ENCODE measurements around the gene LPAR1.

LPAR1 gene

GRCh38 chr9:110952540-110952859, 85.8 kb downstream of the LPAR1 start:
- Histone ChIP-seq H3K4me3 (no peak overlapping the region), H3K27ac (no peak overlapping the region)
- DNase-seq (ENCODE audit: low spot score): no peak
- TF ChIP-seq CTCF (IDR thresholded peaks at IDR 0.05): no peak

GRCh38 chr9:110951805-110952539, 86.3 kb downstream of the LPAR1 start:
- H3K4me3 ChIP-seq: no peak overlapping the region
- DNase-seq (ENCODE audit: low spot score): no peak
- H3K27ac ChIP-seq: no peak overlapping the region
- TF ChIP-seq CTCF (IDR thresholded peaks at IDR 0.05): no peak

GRCh38 chr9:110950041-110950645, 88.1 kb downstream of the LPAR1 start:
- DNase-seq (ENCODE audit: low spot score): no peak
- no peak for TF ChIP-seq CTCF (IDR thresholded peaks at IDR 0.05)
- H3K27ac ChIP-seq: no peak overlapping the region
- no peak overlapping the region for H3K4me3 ChIP-seq

GRCh38 chr9:110949081-110949480, 89.2 kb downstream of the LPAR1 start:
- TF ChIP-seq CTCF (IDR thresholded peaks at IDR 0.05): no peak
- no peak overlapping the region for H3K27ac ChIP-seq
- no peak for DNase-seq (ENCODE audit: low spot score)
- H3K4me3 ChIP-seq: no peak overlapping the region

GRCh38 chr9:110947491-110948044, 90.7 kb downstream of the LPAR1 start:
- DNase-seq (ENCODE audit: low spot score): no peak
- Histone ChIP-seq H3K4me3 (no peak overlapping the region), H3K27ac (no peak overlapping the region)
- TF ChIP-seq CTCF (IDR thresholded peaks at IDR 0.05): no peak

- no peak overlapping the region for H3K4me3 ChIP-seq
- TF ChIP-seq CTCF (IDR thresholded peaks at IDR 0.05): no peak
- DNase-seq (ENCODE audit: low spot score): no peak
These were observed 95.7 kb downstream of the LPAR1 start for GRCh38 chr9:110942522-110942921.

More at GRCh38 chr9:110942522-110942921, 95.7 kb downstream of the LPAR1 start:
- no peak overlapping the region for H3K27ac ChIP-seq

All from coronary artery (tissue), 2 donors.